ENCODE data around the gene SLC47A2. TPM values are rescaled to one million over a fixed set of nuclear protein-coding genes. Genes with fewer than 3 reads are reported as not detected.
A peak's percentile ranks its signal among the peaks of the same experiment; 100 is the strongest.

The SLC47A2 gene
- total RNA-seq, 1 experiment from 2014 or later = not detected

DNA sequence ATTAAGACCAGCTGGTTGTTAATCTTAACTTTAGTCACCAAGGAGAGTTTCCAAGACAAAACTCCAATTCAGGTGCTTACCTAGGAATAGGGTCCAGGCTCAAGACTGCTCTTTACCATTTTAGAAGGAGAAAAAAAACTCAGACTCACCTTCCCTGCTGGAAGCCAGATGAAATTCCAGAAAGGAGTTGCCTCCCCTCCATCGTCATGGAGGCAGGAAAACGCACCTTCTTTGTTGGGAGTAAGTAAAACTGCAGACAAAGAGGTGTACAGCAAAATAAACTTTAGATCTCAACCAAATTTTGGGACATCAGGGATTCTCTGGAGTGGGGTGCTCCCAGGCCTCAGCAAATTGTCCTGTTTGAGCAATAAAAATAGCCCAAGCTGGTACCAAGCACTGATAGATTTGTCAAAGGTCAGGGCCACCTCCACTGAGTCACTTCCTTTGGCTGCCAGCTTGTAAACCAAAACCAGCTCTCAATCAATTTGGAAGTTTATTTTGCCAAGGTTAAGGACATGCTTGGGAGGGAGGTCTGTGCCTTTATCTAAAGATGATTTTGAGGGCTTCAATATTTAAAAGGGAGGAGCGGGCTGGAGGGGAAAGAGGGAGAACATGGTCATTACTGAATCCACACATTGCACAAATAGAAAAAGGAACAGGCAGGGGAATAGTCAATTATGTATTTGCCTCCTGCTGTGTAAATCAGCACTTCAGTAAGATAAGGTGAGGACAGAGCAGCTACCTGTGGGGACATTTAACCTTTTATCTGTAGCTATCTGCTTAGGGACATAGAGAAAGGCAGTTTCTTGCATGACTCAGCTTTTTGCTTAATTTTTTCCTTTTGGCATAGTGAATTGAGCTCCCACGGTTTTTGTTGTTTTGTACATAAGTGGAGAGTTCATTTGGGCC is 69.3 kb downstream of the SLC47A2 start:
- DNase-seq (ENCODE audit: low read depth) = peak; percentile 46

DNA sequence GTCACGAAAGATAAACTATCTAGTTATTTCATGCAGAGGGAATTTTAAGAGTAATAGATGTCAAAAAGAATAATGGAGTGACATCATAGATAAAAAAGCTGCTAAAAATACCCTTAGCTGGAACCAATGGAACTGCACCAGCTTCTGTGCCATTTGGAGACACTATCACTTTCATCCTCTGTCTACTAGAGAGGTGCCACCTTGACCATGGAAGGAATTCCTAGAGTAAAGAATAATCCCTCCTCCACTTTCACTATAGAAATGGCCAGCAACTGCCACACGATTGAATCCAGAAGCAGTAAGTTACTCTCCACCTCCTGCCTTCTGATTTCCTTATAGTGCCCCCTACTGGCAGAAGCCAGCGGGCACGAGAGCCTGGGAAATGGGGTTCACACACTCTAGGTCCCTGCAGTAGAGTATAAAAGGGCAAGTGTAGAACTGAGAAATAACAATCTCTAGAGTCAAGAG is 70.6 kb downstream of the SLC47A2 start:
- DNase-seq (ENCODE audit: low read depth) = peak; percentile 65

DNA sequence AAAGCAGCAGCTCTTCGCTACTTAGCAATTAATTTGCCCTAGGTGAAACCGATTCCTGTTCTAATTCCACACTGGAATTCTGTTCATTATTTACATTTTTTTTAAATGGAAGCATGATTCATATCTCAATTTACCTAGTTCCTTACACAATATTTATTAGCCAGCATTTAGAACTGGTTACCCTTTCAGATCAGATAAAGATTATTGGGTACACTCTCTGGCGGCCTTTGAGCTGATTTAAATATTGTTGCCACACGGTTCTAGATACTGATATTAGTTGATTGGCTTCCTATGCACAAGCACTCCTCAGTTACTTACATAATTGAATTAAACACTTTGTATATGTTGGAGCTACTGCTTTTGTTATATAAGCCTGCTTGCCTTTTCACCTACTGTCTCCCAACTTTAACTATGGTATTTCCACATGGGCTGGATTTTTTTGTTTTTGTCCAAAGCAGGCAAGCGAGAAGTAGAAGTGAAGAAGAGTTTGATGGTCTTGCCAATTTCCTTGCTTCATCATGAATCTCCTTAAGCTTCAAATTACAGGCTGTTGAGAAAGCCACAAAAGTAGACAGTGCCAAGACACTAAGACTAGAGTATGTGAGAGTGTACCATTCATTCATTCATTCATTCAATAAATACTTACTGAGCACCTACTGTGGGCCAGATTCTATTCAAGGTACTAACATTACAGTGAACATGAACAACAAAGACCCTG is 71.7 kb downstream of the SLC47A2 start:
- no peak for DNase-seq (ENCODE audit: low read depth)

DNA sequence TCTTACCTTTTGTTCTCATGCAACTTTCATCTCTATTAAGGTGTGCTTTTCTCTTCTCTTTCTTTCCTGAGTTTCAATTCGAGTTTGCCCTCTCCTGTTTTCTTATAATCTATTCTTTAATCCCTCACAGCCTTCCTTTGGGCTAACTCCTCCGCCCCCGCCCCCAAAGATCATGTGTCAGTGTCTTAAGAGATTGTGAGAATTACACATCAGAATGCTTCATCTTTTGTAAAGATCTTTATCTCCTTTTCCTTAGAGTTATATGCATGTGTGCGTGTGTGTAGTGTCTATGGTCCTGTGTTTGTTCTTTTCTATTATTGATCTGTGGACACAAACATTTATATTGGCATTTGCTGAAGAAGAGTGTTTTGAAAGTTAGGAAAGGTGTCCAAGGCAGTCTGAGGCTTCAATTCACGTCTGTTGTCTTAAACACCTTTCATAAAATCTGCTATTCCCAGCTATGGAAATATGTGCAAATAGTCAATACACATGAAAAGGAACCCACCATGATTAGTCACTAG is 74.0 kb downstream of the SLC47A2 start:
- no peak for DNase-seq (ENCODE audit: low read depth)

DNA sequence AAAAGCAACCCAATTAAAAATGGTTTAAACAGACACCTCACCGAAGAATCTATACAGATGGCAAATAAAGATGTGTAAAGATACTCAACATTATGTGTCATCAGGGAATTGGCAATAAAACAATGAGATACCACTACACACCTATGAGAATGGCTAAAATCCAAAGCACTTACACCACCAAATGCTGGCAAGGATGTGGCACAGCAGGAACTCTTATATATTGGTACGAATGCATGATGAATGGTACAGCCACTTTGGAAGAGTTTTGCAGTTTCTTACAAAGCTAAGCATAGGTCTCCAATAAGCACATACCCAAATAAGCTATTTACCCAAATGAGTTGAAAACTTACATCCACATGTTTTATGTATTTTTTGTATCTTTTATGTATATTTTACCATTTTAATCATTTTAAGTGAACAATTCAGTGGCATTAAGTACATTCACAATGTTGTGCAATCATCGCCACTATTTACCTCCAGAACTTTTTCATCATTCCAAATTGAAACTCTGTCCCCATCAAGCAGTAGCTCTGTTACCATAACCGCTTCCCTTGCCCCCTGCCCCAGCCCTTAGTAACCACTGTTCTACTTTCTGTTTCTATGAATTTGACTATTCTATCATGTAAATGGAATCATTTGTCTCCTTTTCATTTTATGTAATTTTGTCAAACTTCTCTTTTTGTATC is 74.6 kb downstream of the SLC47A2 start:
- DNase-seq (ENCODE audit: low read depth) = no peak

DNA sequence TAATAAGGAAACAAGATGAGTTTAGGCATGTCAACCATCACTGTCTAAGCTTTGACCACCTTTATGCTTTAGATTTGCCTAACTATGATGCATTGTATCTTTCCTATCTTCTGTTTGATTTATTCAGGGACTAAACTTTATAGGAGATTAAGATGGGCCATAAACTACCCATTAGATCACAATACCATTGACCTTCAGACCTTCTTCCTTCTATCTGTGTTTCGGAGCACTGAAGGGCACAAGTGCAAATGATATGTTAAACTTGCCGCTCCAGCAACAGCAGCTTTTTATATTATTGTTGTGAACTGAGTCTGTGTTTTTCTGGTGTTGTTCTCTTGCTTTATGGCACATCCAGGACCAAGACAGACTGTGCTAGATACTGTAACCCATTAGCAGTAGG is 84.5 kb downstream of the SLC47A2 start:
- DNase-seq (ENCODE audit: low read depth) = no peak

DNA sequence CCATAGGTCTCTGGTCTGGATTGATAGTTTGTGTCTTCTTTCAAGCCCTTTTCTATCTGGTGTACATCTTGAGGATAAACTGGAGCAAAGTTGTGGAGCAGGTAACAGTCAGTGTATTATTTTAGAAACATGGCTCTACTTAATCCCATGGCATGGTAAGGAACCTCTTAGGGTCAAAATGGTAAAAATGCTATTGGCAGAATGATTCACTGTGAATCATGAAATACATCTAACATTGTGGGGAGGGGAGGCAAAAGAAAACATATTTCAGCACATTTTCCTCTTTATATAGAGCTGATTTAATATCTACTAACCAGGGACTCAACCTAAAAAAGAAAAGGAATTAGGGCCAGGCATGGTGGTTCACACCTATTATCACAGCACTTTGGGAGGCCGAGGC is 85.7 kb downstream of the SLC47A2 start:
- DNase-seq (ENCODE audit: low read depth) = peak; percentile 60

DNA sequence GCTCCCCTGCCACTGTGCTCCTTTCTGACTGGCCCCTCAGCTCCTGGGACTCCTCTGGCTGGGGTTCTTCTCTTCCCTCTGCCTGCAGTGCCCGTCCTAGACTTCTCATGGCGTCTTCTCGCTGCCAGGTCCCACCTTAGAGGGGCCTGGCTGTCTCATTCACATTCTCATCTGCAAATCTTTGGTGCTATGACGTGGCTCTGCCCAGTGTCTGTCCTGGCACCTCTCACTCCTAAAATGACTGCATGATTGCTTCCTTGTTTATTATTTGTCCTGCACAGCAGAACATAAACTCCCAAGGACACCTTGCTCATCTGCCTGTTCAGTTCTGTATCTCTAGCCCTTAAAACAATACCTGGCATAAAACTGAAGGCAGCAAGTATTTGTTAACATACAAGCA is 86.3 kb downstream of the SLC47A2 start:
- DNase-seq (ENCODE audit: low read depth) = no peak

DNA sequence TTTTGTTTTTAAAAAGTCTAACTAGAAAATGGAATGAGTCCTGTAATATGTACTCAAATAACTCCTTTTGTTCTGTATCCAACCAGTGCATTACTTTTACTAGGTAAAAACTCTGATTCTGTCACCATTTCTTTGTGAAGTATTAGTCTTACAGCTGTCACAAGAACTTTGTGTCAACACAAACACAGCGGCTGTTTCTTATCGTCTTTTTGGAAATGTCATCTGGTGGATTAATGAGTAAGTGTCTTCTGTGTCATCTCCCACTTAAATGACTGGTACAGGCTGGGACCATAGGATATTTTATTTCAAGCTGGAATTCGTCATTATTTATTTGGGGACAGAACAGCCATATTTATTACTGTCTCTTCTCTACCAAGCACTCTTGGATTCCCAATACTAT is 86.9 kb downstream of the SLC47A2 start:
- DNase-seq (ENCODE audit: low read depth) = peak; percentile 53

Other genes starting within 250 kb of the SLC47A2 start
- 0.17 TPM in 1 of 2 replicates, not detected in the other for gene SLC47A1, start 182.7 kb downstream of the SLC47A2 start, total RNA-seq (2014; rRNA removed)
- gene ALDH3A2, start 67.8 kb downstream of the SLC47A2 start, total RNA-seq (2014; rRNA removed) = 51.0 and 61.2 TPM in 2 replicates
- gene ALDH3A1, start 31.7 kb upstream of the SLC47A2 start, total RNA-seq (2014; rRNA removed) = not detected in 2 replicates
- gene ULK2, start 151.4 kb upstream of the SLC47A2 start, total RNA-seq (2014; rRNA removed) = 12.4 TPM in 2 replicates